Daoy (cell line): ENCODE measurements around the gene RAB7A. TPM values are rescaled to one million over a fixed set of nuclear protein-coding genes. Genes with fewer than 3 reads are reported as not detected.
A peak's percentile ranks its signal among the peaks of the same experiment; 100 is the strongest.
"Not testable (repeated sequence)": the region's sequence is repeated elsewhere in the genome, so short reads cannot be mapped to it uniquely, and the experiment has no call there.

Experiments
- DNase-seq: peaks from one replicate; pipeline ENCODE4 v3.0.0-alpha.2; 2015; ENCODE audit warnings: low read depth
- total RNA-seq: library from RNA; depleted of rRNA; stranded (reverse); fragments of >200 nt; shearing (Covaris generic); gene quantifications from 2 replicates; pipeline ENCODE4 v1.2.3, GENCODE V29; 2014

Gene RAB7A
- total RNA-seq, 1 experiment from 2014 or later: 42.7 TPM

DNA sequence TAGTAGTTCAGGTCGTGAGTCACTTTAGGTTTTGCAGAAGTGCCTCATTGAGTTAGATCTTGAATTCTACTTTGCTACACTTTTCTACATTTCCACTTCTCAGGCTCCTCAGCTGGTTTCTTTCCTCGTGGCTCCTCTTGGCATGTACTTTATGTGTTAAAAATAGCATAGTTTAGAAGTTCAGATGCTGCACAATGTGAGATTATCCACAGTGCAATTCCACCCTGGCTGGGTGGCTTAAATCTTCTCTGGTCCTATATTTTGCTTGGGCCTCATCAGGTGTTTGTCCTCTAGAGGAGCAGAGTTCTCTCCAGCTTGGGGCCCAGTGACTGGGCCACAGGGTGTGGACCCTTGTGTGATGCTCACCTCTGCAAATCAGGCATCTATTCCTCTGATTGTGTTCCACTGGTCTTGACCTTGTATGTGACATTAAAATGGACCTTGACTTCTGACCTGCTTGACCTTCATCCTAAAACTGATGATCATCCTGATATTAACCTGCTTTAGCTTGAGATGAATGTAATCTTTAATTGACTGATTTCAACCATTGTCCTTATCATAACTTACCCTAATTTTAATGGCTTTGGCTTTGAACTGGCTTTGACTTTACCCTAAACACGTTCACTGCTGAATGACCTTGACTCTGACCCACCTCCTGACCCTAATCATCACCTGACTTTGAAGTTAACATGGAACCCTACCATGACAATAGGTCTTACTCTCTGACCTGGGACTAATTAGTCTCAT, 89.5 kb downstream of the RAB7A start:
- no peak for DNase-seq

- DNase-seq: no peak
Measured at GRCh38 chr3:128818186-128818787, 92.3 kb downstream of the RAB7A start.

- DNase-seq: no peak
Measured at GRCh38 chr3:128820252-128820839, 94.4 kb downstream of the RAB7A start.

DNA sequence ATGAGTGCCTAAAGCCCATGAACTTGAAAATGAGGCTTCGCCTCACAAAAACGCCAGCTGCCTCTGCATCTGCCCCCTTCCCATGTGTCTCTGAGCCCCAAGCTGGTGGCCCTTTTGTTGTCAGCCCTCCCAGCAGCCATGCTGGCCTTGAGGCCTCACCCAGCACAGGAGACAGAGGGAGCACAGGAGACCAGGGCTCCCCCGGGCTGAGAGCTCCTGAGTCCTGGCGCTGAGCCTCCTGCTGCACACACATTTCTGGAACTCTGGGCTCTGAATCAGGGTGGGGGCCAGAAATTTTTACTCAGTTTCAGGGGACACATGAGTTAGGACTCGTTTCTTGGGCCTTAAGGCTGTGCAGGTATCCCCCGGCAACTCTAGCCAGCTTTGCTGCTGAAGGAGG, 97.0 kb downstream of the RAB7A start:
- DNase-seq: no peak

DNA sequence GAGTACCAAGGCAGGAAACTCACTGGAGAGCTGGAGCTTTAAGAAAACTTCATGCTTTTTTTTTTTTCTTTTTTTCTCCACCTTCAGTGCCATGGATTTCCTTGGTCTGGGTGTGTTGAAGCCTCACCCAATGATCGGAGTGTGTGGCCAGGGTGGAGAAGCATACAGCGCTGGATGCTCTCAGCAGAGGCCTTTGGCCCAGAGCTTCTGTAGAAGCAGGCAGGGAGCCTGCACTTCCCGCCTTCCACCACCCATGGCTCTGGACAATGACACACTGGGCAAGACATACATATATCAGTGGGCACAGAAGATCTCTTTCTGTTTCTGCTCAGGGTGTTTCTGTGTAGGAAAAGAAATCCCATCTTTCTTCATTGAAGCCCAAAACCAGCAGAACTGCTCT, 97.6 kb downstream of the RAB7A start:
- no peak for DNase-seq

DNA sequence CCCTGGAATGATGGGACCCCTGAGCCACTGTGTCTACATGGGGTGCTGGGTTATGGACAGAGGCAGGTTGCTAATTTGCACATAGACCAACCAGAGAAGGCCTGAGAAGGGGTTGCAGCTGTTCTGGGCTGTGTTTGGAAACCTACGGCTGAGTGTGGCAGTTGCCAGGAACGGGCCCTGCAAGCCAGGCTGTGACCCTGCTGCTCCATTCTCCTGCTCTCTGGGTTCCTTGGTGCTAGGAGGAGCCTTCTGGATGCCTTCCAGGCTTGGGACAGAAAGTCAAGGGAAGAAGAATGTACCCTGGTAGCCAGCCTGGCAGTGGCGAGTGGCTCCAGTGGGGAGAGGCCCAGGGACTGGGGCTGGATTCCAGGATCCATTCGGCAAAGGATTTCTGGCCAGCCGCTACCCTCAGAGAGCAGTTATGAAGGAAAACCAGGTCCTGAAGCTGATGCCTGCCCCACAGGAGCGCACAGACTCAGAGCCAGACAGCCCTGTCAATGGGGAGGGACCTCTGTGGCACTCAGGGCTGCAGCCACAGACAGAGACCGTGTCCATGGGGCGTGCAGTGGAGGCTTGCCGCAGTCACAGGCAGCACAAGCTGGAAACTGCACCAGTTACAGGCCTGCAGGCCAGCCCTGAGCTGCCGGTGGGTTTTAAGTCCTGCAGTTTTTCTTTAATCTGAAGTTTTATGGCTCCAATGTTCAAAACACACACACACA, 98.3 kb downstream of the RAB7A start:
- no peak for DNase-seq

GRCh38 chr3:128825117-128825725, 99.2 kb downstream of the RAB7A start:
- no peak for DNase-seq

DNA sequence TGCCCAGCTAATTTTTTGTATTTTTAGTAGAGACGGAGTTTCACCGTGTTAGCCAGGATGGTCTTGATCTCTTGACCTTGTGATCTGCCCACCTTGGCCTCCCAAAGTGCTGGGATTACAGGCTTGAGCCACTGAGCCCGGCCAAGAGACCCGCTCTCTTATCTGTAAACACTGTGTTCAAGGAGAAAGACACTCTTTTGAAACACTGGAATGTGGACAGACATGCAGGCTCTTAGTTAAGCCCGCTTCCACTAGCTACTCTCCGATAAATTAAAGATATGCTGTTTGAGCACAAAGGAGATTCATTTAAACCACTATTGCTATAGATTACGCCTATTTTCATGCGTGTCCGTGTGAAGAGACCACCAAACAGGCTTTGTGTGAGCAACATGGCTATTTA, 103.1 kb downstream of the RAB7A start:
- DNase-seq: not testable (repeated sequence)

- not testable (repeated sequence) for DNase-seq
Measured at GRCh38 chr3:128829925-128830625, 104.1 kb downstream of the RAB7A start.

GRCh38 chr3:128830762-128831161, 104.8 kb downstream of the RAB7A start:
- DNase-seq: not testable (repeated sequence)

DNA sequence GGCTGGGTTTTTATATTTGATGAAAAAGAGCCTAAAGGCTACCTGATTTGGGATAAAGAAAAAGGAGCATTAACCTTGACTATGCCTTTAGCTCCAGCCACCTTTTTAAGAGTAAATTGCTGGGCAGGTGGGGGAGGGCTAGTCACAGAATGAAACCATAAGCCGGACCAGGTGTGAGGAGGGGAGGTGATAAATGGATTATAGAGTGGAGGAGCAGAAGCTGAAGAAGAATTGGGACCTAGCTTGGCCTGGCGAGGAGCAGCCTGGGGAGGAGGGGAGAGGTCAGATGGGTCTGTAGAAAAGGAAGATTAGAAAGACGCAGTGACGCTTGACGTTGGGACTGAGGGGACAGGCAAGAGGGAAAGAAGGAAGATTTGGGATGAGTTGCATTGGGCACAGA, 107.0 kb downstream of the RAB7A start:
- not testable (repeated sequence) for DNase-seq

GRCh38 chr3:128835096-128835495, 109.1 kb downstream of the RAB7A start:
- DNase-seq: no peak

DNA sequence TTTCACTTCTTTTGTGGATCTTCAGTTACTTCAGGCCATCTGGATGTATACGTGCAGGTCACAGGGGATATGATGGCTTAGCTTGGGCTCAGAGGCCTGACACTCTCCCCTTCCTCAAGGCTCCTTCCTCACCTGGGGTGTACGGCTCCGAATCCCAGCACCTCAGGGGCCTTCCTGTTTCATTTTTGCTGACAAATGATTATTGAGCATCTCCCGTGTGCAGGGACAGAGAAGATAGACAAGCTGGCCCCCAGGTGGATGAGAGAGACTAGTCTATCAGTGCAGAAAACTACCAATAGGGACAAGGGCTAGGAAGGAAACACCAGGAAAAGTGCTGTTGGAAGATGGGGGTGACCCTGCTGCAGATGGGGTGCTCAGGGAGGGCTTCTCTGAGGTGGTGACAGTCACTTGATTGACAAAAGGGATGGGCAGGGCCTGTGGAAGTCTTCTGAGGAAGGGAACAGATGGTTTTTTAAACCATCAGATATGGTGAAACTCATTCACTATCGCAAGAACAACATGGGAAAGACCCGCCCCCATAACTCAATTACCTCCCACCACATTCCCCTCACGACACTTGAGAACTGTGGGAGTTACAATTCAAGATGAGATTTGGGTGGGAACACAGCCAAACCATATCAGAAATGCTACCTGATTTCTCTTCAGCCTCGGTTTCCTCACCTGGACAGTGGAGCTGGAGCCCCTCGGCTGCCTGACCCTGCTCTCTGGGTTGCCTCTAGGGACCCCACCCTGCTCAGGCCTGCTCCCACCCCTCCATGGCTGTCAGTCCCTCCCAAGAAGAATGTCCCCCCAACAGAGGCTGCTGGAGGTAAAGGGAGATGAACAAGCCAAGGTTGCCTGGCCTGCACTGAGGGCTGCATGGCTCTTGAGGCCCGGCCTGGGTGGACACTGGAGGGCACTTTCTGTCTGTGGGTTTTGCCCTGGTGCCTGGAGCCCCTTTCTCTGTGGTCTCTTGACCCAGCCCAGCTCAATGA, 116.2 kb downstream of the RAB7A start:
- DNase-seq: no peak

GRCh38 chr3:128844502-128844901, 118.5 kb downstream of the RAB7A start:
- DNase-seq: no peak

DNA sequence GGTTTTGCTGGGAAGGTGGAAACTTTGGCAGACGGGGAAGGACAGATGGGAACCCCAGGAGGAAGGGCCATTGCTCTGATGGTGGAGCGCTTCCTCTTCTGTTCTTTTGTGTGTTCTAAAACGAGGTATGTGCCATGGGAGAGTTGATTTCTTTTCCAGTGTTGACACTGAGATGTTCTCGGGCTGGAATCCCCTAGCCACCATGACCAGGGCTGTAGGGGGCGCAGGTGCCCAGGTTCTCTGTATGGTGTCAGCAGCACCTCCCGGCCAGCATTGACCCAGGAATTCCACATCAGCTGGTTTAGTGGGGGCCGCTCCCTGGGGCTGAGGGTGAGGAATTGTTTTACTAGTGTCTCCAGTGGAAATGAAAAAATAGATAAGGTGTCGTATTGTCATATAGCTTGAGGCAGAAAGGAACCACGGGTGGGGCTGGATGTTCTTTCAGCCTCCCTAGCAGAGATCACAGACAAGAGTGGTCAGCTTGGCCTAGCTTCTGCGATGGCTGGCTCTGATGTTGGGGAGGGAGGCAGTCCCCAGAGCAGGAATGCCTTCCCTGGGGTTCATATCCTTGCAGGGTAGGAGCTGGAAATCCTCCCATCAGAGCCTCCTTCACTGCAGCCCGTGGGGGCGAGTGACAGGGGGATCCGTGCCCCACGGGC, 119.3 kb downstream of the RAB7A start:
- DNase-seq: peak; percentile 26

GRCh38 chr3:128845778-128846485, 119.9 kb downstream of the RAB7A start:
- peak; percentile 86 for DNase-seq

DNA sequence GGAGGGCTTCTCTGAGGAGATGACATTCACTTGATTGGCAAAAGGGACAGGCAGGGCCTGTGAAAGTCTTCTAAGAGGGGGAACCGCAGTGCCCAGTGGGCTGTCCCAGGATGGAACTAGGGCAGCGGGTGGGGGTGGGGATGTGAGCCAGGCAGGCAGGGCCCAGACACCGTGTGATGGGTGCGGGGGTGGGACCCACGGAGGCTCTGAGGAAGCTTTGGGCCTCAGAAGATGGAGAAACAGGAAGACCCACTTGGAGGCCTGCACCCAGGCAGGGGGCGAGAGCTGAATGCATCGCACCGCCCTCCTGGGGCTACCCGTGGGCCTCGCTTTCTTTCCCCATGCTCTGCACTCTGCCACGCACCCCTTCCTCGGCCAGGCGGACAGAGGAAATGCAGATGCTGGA, 120.5 kb downstream of the RAB7A start:
- DNase-seq: no peak

DNA sequence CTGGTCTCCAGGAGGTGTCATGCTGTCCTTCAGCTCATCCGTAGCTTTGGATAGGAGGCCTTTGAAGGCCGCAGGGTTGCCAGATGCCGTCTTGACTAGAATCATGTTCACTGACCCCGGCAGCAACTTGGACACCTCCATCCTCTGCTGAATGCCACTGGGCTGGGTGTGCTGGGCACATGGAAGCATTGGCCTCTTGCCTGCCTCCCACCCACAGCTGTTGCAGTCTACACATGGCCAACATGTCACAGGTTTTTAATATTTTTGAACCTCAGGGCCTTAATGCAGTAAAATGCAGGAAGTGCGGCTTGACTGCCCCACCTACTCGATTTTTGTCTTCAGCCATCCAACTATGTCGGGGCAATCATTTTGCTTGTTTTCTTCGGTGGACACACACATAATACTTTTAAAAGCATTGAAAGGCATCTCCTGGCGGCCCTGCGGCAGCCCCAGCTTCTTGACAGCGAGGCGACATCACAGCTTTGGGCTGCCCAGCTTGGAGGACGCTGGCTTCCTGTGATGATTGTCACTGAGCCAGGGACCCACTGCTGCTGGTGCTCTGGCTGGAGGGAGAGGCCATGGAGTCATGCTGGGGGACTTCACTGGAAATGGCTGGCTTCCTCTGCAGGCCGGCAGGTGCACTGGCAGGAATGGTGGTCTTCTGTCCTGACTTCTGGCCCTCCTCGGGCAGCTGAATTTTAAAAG, 121.8 kb downstream of the RAB7A start:
- no peak for DNase-seq
